HepG2 (cell line): Measurements from ENCODE around the gene MRPL28. TPM values are rescaled to one million over a fixed set of nuclear protein-coding genes. Genes with fewer than 3 reads are reported as not detected.

Experiments
- BHLHE40 ChIP-seq: IDR thresholded peaks from 2 replicates; pipeline ENCODE4 v1.6.1; 2011; ENCODE audit warnings: low read length, improper control_type of control experiment
- ERF ChIP-seq: IDR thresholded peaks from 2 replicates; pipeline ENCODE4 v1.6.1; 2018; ENCODE audit warnings: missing biosample characterization, missing genetic modification reagents
- ETV6 ChIP-seq: sonication (generic); formaldehyde crosslinking; conservative IDR thresholded peaks from 2 replicates; pipeline ENCODE4 v1.4.0; 2020; ENCODE audit warnings: missing genetic modification reagents
- GABPA ChIP-seq, 2 experiments: IDR thresholded peaks; 2 replicates each; pipeline ENCODE4 v1.6.1; 2011 to 2016; ENCODE audit warnings: low read depth in 2 of 2, low read length in 1 of 2, missing biosample characterization in 1 of 2, missing genetic modification characterization in 1 of 2
- JUN ChIP-seq: sonication (generic); formaldehyde crosslinking; IDR thresholded peaks from 2 replicates; pipeline ENCODE4 v1.4.0; 2020; ENCODE audit warnings: mild to moderate bottlenecking, missing genetic modification reagents
- KDM1A ChIP-seq: IDR thresholded peaks from 2 replicates; pipeline ENCODE4 v1.6.1; 2016; ENCODE audit warnings: missing compliant biosample characterization
- MIER3 ChIP-seq: IDR thresholded peaks from 2 replicates; pipeline ENCODE4 v1.6.1; 2016; ENCODE audit warnings: missing compliant biosample characterization, borderline replicate concordance
- MLLT10 ChIP-seq: sonication (generic); formaldehyde crosslinking; IDR thresholded peaks from 2 replicates; pipeline ENCODE4 v1.4.0; 2020; ENCODE audit warnings: missing genetic modification reagents
- TCF7 ChIP-seq: sonication (generic); IDR thresholded peaks from 2 replicates; pipeline ENCODE4 v1.6.1; 2016; ENCODE audit warnings: antibody characterized with exemption, low read depth
- ZNF530 ChIP-seq: sonication (generic); formaldehyde crosslinking; IDR thresholded peaks from 2 replicates; pipeline ENCODE4 v1.5.0; 2020; ENCODE audit warnings: low read depth, mild to moderate bottlenecking, missing genetic modification reagents
- ZNF672 ChIP-seq: sonication (generic); formaldehyde crosslinking; IDR thresholded peaks from 2 replicates; pipeline ENCODE4 v1.8.1; 2022; ENCODE audit warnings: missing genetic modification reagents
- ZNF776 ChIP-seq: sonication (generic); formaldehyde crosslinking; IDR thresholded peaks from 2 replicates; pipeline ENCODE4 v1.4.0; 2020; ENCODE audit warnings: mild to moderate bottlenecking, missing genetic modification reagents
- ZNF800 ChIP-seq: sonication (generic); formaldehyde crosslinking; IDR thresholded peaks from 2 replicates; pipeline ENCODE4 v1.4.0; 2020; ENCODE audit warnings: missing genetic modification reagents
- polyA plus RNA-seq, 8 experiments: library from polyadenylated mRNA; depleted of rRNA in 3 of 8; stranded (reverse) in 7 of 8; unstranded in 1 of 8; fragments of >200 nt; fragmentation: Illumina TruSeq in 4 of 8; extraction: Trizol in 4 of 8; gene quantifications; 2 replicates each; pipeline versions ENCODE4 v1.2.1 to v1.2.3, GENCODE V29; 2011 to 2016; ENCODE audit warnings: low read depth in 4 of 8, missing spikeins in 1 of 8, mixed read lengths in 1 of 8; ENCODE audit not compliant: insufficient read depth in 1 of 8
- total RNA-seq, 5 experiments: library from RNA; depleted of rRNA; stranded (reverse); fragments of >200 nt; fragmentation: Illumina TruSeq; extraction: Trizol; gene quantifications; 2 replicates each; pipeline ENCODE4 v1.2.3, GENCODE V29; 2016; ENCODE audit warnings: low read depth in 1 of 5
- TF ChIP-seq, protein P1 (sequence below): sonication (generic); formaldehyde crosslinking; IDR thresholded peaks from 2 replicates; pipeline ENCODE4 v1.4.0; 2020; ENCODE audit warnings: mild to moderate bottlenecking, missing genetic modification reagents
- TF ChIP-seq, protein P2 (sequence below): sonication (generic); formaldehyde crosslinking; IDR thresholded peaks from 2 replicates; pipeline ENCODE4 v1.8.1; 2023; ENCODE audit warnings: missing genetic modification reagents, mild to moderate bottlenecking, borderline replicate concordance
- TF ChIP-seq, protein P3 (sequence below): sonication (generic); formaldehyde crosslinking; IDR thresholded peaks from 2 replicates; pipeline ENCODE4 v1.4.0; 2020; ENCODE audit warnings: missing genetic modification reagents, mild to moderate bottlenecking, borderline replicate concordance
- TF ChIP-seq, protein P4 (sequence below), 2 experiments: IDR thresholded peaks; 2 replicates each; pipeline ENCODE4 v1.6.1; 2011 to 2012; ENCODE audit warnings: low read length in 2 of 2, borderline replicate concordance in 1 of 2, low read depth in 1 of 2, mild to moderate bottlenecking in 1 of 2, moderate library complexity in 1 of 2

Gene MRPL28
- total and polyA plus RNA-seq, 2 of the 13 experiments (the other 11 are each of a cell fraction or from before 2014, with no cell fraction given), result 114 to 135 TPM

DNA sequence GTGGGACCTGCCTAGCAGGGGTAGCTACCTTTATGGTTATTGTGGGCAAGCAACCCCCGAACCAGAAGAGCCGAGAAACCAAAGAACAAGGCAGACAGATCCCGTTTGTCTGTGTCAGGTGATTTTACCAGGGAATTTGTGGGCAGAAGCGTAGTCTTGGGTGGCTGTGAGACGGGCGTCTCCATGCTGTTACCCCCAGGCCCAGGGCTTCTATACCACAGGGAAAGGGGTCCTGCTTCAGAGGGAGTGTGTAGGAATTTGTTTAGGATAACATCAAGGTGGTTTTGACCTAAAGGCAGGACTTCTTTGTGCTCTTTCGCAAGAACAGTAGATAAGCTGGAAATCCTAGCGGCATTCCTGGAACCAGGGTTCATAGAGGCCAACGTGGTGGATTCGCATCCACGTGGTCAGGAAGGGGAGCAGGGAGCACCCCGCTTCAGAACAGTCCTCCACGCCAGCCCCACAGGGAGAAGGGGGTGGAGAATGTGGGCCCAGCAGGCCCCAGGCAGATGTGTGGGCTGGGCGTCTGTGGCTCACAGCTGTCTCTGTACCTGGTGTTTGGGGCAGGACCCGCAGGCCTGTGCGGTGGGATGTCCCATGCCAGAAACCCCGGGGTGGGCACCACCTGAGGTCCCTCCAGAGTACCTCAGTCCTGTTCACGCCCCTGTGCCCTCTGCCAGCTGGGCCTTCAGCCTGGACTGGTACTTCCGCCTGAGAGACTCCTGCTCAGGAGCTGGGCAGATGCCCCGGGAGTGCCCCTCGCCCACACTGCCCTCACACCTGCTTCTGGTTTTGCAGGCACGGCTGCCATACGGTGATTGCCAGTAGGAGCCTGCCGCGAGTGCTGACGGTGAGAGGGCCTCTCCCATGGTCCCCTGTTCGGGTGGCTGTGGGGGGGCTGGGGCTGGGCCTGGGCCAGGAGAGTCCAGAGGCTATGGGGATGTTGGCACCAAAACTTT is 35.5 kb upstream of the MRPL28 start (continued):
- TF ChIP-seq ZNF800, result no peak
- TF ChIP-seq, protein P1, sequence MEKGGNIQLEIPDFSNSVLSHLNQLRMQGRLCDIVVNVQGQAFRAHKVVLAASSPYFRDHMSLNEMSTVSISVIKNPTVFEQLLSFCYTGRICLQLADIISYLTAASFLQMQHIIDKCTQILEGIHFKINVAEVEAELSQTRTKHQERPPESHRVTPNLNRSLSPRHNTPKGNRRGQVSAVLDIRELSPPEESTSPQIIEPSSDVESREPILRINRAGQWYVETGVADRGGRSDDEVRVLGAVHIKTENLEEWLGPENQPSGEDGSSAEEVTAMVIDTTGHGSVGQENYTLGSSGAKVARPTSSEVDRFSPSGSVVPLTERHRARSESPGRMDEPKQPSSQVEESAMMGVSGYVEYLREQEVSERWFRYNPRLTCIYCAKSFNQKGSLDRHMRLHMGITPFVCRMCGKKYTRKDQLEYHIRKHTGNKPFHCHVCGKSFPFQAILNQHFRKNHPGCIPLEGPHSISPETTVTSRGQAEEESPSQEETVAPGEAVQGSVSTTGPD (CRISPR knock-in tag), result no peak
- peak; percentile 32; the same call in 1 of the 2 replicates for TF ChIP-seq KDM1A
- TF ChIP-seq MIER3 (CRISPR knock-in tag), result peak; percentile 88; the same call in 1 of the 2 replicates
- TF ChIP-seq GABPA (IDR thresholded peaks at IDR 0.05; ENCODE audit: low read depth, low read length), result no peak
- TF ChIP-seq GABPA (CRISPR knock-in tag; IDR thresholded peaks at IDR 0.05; ENCODE audit: low read depth), result peak; percentile 36; the same call in 1 of the 2 replicates
- TF ChIP-seq, protein P2, sequence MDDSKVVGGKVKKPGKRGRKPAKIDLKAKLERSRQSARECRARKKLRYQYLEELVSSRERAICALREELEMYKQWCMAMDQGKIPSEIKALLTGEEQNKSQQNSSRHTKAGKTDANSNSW (CRISPR knock-in tag), result no peak
- TF ChIP-seq, protein P3, sequence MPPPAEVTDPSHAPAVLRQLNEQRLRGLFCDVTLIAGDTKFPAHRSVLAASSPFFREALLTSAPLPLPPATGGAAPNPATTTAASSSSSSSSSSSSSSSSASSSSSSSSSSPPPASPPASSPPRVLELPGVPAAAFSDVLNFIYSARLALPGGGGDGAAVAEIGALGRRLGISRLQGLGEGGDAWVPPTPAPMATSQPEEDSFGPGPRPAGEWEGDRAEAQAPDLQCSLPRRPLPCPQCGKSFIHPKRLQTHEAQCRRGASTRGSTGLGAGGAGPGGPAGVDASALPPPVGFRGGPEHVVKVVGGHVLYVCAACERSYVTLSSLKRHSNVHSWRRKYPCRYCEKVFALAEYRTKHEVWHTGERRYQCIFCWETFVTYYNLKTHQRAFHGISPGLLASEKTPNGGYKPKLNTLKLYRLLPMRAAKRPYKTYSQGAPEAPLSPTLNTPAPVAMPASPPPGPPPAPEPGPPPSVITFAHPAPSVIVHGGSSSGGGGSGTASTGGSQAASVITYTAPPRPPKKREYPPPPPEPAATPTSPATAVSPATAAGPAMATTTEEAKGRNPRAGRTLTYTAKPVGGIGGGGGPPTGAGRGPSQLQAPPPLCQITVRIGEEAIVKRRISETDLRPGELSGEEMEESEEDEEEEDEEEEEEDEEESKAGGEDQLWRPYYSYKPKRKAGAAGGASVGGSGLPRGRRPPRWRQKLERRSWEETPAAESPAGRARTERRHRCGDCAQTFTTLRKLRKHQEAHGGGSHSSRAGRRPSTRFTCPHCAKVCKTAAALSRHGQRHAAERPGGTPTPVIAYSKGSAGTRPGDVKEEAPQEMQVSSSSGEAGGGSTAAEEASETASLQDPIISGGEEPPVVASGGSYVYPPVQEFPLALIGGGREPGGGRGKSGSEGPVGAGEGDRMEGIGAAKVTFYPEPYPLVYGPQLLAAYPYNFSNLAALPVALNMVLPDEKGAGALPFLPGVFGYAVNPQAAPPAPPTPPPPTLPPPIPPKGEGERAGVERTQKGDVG (CRISPR knock-in tag), result peak; percentile 55; the same call in 1 of the 2 replicates
- no peak for TF ChIP-seq ZNF672
- peak; percentile 93 for TF ChIP-seq ETV6 (CRISPR knock-in tag)
- TF ChIP-seq TCF7, result peak; percentile 78
- TF ChIP-seq BHLHE40, result no peak
- no peak for TF ChIP-seq ZNF776 (CRISPR knock-in tag)
- no peak for TF ChIP-seq MLLT10 (CRISPR knock-in tag)
- 0 out of 2 replicates have a peak, but pooled peaks have one; percentile 30 for TF ChIP-seq JUN (CRISPR knock-in tag)
- peak; percentile 80; the same call in 1 of the 2 replicates for TF ChIP-seq ERF
- no peak for TF ChIP-seq ZNF530 (CRISPR knock-in tag)
- TF ChIP-seq, protein P4, sequence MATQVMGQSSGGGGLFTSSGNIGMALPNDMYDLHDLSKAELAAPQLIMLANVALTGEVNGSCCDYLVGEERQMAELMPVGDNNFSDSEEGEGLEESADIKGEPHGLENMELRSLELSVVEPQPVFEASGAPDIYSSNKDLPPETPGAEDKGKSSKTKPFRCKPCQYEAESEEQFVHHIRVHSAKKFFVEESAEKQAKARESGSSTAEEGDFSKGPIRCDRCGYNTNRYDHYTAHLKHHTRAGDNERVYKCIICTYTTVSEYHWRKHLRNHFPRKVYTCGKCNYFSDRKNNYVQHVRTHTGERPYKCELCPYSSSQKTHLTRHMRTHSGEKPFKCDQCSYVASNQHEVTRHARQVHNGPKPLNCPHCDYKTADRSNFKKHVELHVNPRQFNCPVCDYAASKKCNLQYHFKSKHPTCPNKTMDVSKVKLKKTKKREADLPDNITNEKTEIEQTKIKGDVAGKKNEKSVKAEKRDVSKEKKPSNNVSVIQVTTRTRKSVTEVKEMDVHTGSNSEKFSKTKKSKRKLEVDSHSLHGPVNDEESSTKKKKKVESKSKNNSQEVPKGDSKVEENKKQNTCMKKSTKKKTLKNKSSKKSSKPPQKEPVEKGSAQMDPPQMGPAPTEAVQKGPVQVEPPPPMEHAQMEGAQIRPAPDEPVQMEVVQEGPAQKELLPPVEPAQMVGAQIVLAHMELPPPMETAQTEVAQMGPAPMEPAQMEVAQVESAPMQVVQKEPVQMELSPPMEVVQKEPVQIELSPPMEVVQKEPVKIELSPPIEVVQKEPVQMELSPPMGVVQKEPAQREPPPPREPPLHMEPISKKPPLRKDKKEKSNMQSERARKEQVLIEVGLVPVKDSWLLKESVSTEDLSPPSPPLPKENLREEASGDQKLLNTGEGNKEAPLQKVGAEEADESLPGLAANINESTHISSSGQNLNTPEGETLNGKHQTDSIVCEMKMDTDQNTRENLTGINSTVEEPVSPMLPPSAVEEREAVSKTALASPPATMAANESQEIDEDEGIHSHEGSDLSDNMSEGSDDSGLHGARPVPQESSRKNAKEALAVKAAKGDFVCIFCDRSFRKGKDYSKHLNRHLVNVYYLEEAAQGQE (IDR thresholded peaks at IDR 0.05; ENCODE audit: borderline replicate concordance in 1 of 2, low read depth in 1 of 2, low read length in 2 of 2), result peak in 1 of 2 experiments; percentile 57; a peak in 1 of 4 replicates
